Neural cell (in vitro differentiated cells): Measurements from ENCODE around the gene ICA1L. TPM values are rescaled to one million over a fixed set of nuclear protein-coding genes. Genes with fewer than 3 reads are reported as not detected.
"Not testable (repeated sequence)": the region's sequence is repeated elsewhere in the genome, so short reads cannot be mapped to it uniquely, and the experiment has no call there.

Experiments used
- H2AFZ ChIP-seq: fragments of 200-600, 300-800 bp; sonication (generic), shearing (Covaris generic); 2 replicates; pipeline ENCODE4 v1.6.0; 2014; ENCODE audit warnings: low read depth, mild to moderate bottlenecking, antibody characterized with exemption, low read length, moderate library complexity
- H3F3A ChIP-seq: fragments of 200-600 bp; shearing (Covaris generic); 2 replicates; pipeline ENCODE4 v1.6.1; 2016; ENCODE audit warnings: mild to moderate bottlenecking, moderate library complexity, mixed read lengths, antibody characterized with exemption, low read length; ENCODE audit not compliant: insufficient read depth, poor library complexity, severe bottlenecking
- H3K27ac ChIP-seq: fragments of 200-600, 300-800 bp; sonication (generic), shearing (Covaris generic); 2 replicates; pipeline ENCODE4 v1.5.1; 2014; ENCODE audit warnings: mild to moderate bottlenecking, low read length, moderate library complexity
- H3K27me3 ChIP-seq: fragments of 300-800, 200-600 bp; sonication (generic), shearing (Covaris generic); 2 replicates; pipeline ENCODE4 v1.6.0; 2014; ENCODE audit warnings: mild to moderate bottlenecking, low read depth, low read length, moderate library complexity; ENCODE audit not compliant: insufficient read depth
- H3K36me3 ChIP-seq: fragments of 300-800, 200-600 bp; sonication (generic), shearing (Covaris generic); 2 replicates; pipeline ENCODE4 v1.5.1; 2014; ENCODE audit warnings: mild to moderate bottlenecking, antibody characterized with exemption, low read length, moderate library complexity; ENCODE audit not compliant: insufficient read depth
- H3K4me2 ChIP-seq: fragments of 300-800, 200-600 bp; sonication (generic), shearing (Covaris generic); 2 replicates; pipeline ENCODE4 v1.6.0; 2014; ENCODE audit warnings: mild to moderate bottlenecking, low read length
- H3K4me3 ChIP-seq: fragments of 300-800, 200-600 bp; sonication (generic), shearing (Covaris generic); 2 replicates; pipeline ENCODE4 v1.5.1; 2014; ENCODE audit warnings: mild to moderate bottlenecking, low read length, moderate library complexity
- H3K79me2 ChIP-seq: fragments of 200-600 bp; shearing (Covaris generic); replicated peaks from 2 replicates; pipeline ENCODE4 v1.6.0; 2014; ENCODE audit warnings: mild to moderate bottlenecking, low read length, moderate library complexity; ENCODE audit not compliant: insufficient read depth
- H3K9ac ChIP-seq: fragments of 300-800, 200-600 bp; sonication (generic), shearing (Covaris generic); 2 replicates; pipeline ENCODE4 v1.6.1; 2016; ENCODE audit warnings: mild to moderate bottlenecking, low read length, mixed read lengths
- H3K9me2 ChIP-seq: fragments of 200-600 bp; shearing (Covaris generic); 2 replicates; pipeline ENCODE4 v1.6.1; 2016; ENCODE audit warnings: mild to moderate bottlenecking, low read length, mixed read lengths; ENCODE audit not compliant: insufficient read depth
- H3K9me3 ChIP-seq: fragments of 200-600, 300-800 bp; sonication (generic), shearing (Covaris generic); 2 replicates; pipeline ENCODE4 v1.6.1; 2016; ENCODE audit warnings: mild to moderate bottlenecking, mixed run types, low read length, moderate library complexity, mixed read lengths
- H4K20me1 ChIP-seq: fragments of 200-600 bp; shearing (Covaris generic); 2 replicates; pipeline ENCODE4 v1.6.1; 2016; ENCODE audit warnings: mild to moderate bottlenecking, mixed run types; ENCODE audit not compliant: insufficient read depth
- CTCF ChIP-seq: fragments of 450-650 bp; IDR thresholded peaks from 2 replicates; pipeline ENCODE4 v1.5.1; 2014; ENCODE audit warnings: antibody characterized with exemption, mild to moderate bottlenecking, moderate library complexity; ENCODE audit not compliant: poor library complexity, severe bottlenecking
- EP300 ChIP-seq: fragments of 450-650 bp; conservative IDR thresholded peaks from 2 replicates; pipeline ENCODE4 v1.6.1; 2014; ENCODE audit warnings: antibody characterized with exemption, mild to moderate bottlenecking, moderate library complexity; ENCODE audit not compliant: poor library complexity, severe bottlenecking
- EZH2 ChIP-seq: fragments of 200-600, 300-800 bp; shearing (Covaris generic), sonication (generic); IDR thresholded peaks from 2 replicates; pipeline ENCODE4 v1.6.1; 2014; ENCODE audit warnings: antibody characterized with exemption, low read length, borderline replicate concordance, mild to moderate bottlenecking; ENCODE audit not compliant: insufficient read depth, poor library complexity, severe bottlenecking
- MXI1 ChIP-seq: fragments of 450-650 bp; conservative IDR thresholded peaks from 2 replicates; pipeline ENCODE4 v1.6.1; 2014; ENCODE audit warnings: antibody characterized with exemption, mild to moderate bottlenecking; ENCODE audit not compliant: poor library complexity, severe bottlenecking
- POLR2AphosphoS5 ChIP-seq: IDR thresholded peaks from 2 replicates; pipeline ENCODE4 v1.6.1; 2012
- RAD21 ChIP-seq: fragments of 450-650 bp; conservative IDR thresholded peaks from 2 replicates; pipeline ENCODE4 v1.6.1; 2014; ENCODE audit warnings: antibody characterized with exemption, mild to moderate bottlenecking, moderate library complexity
- REST ChIP-seq: IDR thresholded peaks from 2 replicates; pipeline ENCODE4 v1.6.1; 2012; ENCODE audit warnings: borderline replicate concordance
- SMC3 ChIP-seq: fragments of 450-650 bp; conservative IDR thresholded peaks from 2 replicates; pipeline ENCODE4 v1.6.1; 2014; ENCODE audit warnings: antibody characterized with exemption, mild to moderate bottlenecking, moderate library complexity; ENCODE audit not compliant: poor library complexity
- TAF1 ChIP-seq: IDR thresholded peaks from 2 replicates; pipeline ENCODE4 v1.6.1; 2012; ENCODE audit warnings: low read depth
- polyA plus RNA-seq: library from polyadenylated mRNA; depleted of rRNA; stranded (reverse); fragments of >200 nt; gene quantifications from 2 replicates; pipeline ENCODE4 v1.2.3, GENCODE V29; 2014

ICA1L gene
- polyA plus RNA-seq, 1 donor from 2014 or later, result 61.4 TPM

- Histone ChIP-seq H3K27me3 (no peaks in the 10 kb centered on the region), H3K27ac (no peak overlapping the region), H3K9me3 (no peaks in the 10 kb centered on the region), H3K4me2 (peak overlapping the region; percentile 97), H2AFZ (no peak overlapping the region), H3K9ac (no peak overlapping the region), H3K36me3 (no peaks in the 10 kb centered on the region), H3K9me2 (no peaks in the 10 kb centered on the region), H3K79me2 (peaks cover 26% of the 10 kb centered on the region), H4K20me1 (no peaks in the 10 kb centered on the region), H3F3A (no peaks in the 10 kb centered on the region), H3K4me3 (peak overlapping the region; percentile 93)
- TF ChIP-seq RAD21, result no peak
- TF ChIP-seq SMC3, result no peak
- TF ChIP-seq POLR2AphosphoS5, result no peak
- TF ChIP-seq EZH2, result no peak
- TF ChIP-seq CTCF, result no peak
- TF ChIP-seq EP300, result no peak
- TF ChIP-seq TAF1, result no peak
- no peak for TF ChIP-seq MXI1
- TF ChIP-seq REST, result no peak
Measured at GRCh38 chr2:202909394-202910192, 38.0 kb upstream of the ICA1L start.

- no peak for TF ChIP-seq RAD21
- no peak for TF ChIP-seq POLR2AphosphoS5
- no peak for TF ChIP-seq REST
- TF ChIP-seq MXI1, result no peak
- TF ChIP-seq CTCF, result no peak
- TF ChIP-seq EZH2, result no peak
- no peak for TF ChIP-seq TAF1
- TF ChIP-seq EP300, result no peak
- TF ChIP-seq SMC3, result no peak
- Histone ChIP-seq H3F3A (no peaks in the 10 kb centered on the region), H3K9me3 (no peaks in the 10 kb centered on the region), H3K27ac (no peak overlapping the region), H3K4me2 (no peak overlapping the region), H3K79me2 (peaks cover 26% of the 10 kb centered on the region), H3K4me3 (no peak overlapping the region), H2AFZ (no peak overlapping the region), H4K20me1 (no peaks in the 10 kb centered on the region), H3K9ac (no peak overlapping the region), H3K27me3 (no peaks in the 10 kb centered on the region), H3K9me2 (no peaks in the 10 kb centered on the region), H3K36me3 (no peaks in the 10 kb centered on the region)
Measured at GRCh38 chr2:202908186-202908585, 36.6 kb upstream of the ICA1L start.

- H3K4me2 ChIP-seq, H3F3A ChIP-seq: not testable (repeated sequence)
- peaks cover 22% of the 10 kb centered on the region for H3K79me2 ChIP-seq
Measured at GRCh38 chr2:202905507-202905906, 33.9 kb upstream of the ICA1L start.

More at GRCh38 chr2:202905507-202905906, 33.9 kb upstream of the ICA1L start:
- H3K27ac ChIP-seq, H3K27me3 ChIP-seq, H2AFZ ChIP-seq, H3K9ac ChIP-seq, H3K9me2 ChIP-seq, H3K9me3 ChIP-seq, H4K20me1 ChIP-seq, H3K36me3 ChIP-seq, H3K4me3 ChIP-seq: not testable (repeated sequence)
